Stimulated activated CD4-positive, alpha-beta T cell treated with anti-CD3 and anti-CD28 coated beads, Interleukin-4, amount 100 ng/mL, for 4 hours (primary cell): ENCODE results near the gene PHF12.
"Not testable (repeated sequence)": the region's sequence is repeated elsewhere in the genome, so short reads cannot be mapped to it uniquely, and the experiment has no call there.

Source experiments
- DNase-seq, 2 experiments: peaks; one replicate each; pipeline ENCODE4 v3.0.0-alpha.2; 2020

The PHF12 gene

DNA sequence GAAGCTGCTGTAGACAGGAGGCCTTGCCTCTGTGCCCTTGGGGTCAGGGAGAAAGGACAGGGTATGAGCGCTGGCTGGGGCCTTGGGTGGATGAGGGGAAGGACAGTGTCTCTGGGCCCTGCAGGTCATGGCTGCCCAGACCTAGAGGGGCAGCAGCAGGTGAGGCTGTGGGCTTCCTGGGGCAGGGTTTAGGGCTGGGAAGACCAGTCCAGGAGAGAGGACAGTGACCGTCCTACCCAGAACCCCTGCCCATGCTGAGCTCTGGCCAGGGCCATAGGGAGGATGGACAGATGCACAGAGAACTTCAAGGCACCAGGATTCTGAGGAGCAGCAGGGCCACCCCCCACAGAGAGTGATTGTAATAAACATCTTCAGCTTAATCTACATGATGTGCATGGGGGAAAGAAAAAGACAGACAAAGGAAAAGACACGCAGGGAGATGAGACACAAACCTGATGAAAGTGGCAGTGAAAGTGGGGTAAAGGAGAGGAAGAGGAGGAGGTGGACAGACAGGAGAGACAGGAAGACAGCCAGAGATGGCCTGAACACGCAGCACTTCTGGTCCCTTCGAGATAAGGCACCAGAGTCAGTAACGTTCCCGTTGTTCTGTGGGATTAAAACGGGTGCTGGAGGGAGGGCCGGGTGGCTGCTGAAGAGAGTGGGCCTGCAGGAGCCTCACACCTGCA lies 71.3 kb downstream of the PHF12 start:
- DNase-seq, result no peak

- DNase-seq, result no peak
Measured at GRCh38 chr17:28878981-28879380, 72.3 kb downstream of the PHF12 start.

DNA sequence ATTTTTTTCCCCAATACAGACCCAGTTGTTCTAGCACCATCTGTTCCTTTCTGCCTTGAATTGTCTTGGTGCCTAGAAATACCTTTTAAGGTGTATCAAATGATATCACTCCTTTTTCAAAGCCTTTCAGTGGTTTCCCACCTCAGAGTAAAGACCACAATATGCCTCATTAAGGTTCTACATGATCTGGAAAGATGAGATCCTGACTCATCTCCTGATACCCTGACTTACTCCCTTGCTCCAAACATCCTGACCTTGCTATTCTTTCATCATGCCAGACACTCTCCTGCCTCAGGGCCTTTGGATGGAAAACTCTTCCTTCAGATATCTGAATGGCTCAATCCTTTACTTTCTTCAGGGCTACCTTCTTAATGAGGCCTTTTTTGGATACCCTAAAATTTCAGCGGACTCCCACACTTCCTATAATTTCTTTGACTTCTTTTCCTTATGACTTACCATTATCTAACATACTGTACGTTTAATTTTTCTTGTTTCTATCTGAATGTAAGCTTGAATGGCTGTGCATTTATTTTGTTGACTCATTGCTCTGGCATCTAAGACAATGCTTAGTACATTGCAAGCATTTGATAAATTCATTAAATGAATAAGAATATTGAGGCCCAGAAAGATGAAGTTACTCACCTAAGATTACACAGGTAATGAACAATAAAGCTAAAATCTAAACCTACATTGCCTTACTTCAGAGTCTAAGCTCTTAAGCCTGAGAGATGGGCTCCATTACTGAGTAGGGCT lies 73.0 kb downstream of the PHF12 start:
- no peak for DNase-seq

GRCh38 chr17:28877150-28877711 lies 74.1 kb downstream of the PHF12 start:
- DNase-seq, result not testable (repeated sequence)

DNA sequence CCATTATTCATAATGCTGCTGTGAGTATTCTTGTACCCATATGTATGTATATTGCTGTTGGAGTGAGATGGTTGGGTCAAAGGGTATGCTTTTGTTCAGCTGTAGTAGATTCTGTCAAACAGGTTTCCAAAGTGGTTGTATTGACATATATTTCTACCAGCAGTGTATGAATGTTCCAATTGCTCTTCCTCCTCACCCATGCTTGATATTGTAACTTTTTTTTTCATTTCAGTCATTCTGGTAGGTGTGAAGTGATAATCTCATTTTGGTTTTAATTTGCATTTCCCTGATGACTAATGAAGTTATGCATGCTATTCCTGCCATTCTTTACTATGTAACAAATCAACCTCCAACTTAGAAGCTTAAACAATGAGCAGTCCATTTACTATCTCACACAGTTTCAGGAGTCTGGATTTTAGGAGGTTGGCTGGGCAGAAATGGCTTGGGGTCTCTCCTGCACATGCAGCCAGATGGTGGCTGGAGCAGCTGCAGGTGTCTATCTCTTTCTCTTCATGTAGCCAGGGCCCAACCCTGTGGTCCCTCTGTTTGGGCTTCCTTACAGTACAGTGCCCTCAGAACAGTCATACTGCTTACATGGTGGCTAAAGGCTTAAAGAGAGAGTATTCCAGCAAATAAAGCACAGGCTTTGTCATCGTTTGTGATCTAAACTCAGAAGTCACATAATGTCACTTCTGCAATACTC lies 75.3 kb downstream of the PHF12 start:
- DNase-seq, result no peak

DNA sequence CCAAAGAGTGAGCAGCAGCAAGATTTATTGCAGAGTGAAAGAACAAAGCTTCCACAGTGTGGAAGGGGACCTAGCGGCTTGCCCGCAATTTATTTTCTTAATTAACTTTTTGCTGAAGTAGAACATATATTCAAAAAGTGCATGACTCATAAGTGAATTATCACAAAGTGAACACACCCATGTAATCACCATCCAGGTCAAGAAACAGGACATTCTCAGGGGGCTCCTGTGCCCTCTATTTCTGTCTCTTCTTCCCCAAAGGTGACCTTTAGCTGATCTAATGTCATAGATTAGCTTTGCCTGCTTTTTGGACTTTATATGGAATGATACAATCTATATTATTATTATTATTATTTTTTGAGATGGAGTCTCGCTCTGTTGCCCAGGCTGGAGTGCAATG lies 76.6 kb downstream of the PHF12 start:
- DNase-seq, result no peak

DNA sequence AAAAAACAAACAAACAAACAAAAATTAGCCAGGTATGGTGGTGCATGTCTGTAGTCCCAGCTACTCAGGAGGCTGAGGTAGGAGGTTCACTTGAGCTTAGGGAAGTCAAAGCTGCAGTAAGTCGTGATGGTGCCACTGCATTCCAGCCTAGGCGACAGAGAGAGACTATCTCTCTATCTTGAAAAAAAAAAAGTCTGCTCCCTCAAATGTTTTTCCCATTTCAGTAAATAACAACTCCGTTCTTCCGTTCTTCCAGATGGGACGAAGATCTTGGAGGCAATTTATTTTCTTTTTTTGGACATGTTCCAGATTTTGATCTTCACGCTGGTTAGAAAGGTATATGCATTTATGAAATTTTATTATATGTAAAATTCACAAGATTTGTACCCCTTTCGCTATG lies 77.5 kb downstream of the PHF12 start:
- DNase-seq, result no peak

DNA sequence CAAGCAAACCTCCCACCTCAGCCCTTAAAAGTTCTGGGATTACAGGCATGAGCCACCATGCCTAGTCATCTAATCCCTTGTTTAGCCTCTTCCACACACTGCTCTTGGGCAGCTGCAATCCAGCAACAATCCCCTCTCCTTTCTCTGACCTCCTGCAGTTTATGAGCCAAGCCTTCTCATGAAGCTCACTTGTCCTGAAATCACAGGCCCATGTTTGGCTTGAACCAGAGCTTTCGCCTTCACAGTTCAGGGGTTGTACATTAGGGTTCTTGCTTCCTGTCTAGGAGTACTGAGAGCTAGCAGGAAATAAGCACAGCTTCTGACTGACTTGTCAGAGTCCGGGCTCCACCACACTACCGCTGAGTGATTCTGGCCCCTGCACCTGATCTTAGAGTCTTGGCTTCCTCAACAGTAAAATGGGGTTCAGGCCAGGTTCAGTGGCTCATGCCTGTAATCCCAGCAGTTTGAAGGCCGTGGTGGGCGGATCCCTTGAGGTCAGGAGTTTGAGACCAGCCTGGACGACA lies 80.2 kb downstream of the PHF12 start:
- DNase-seq, result peak in 1 of 2 experiments; percentile 7

GRCh38 chr17:28867276-28867675 lies 84.0 kb downstream of the PHF12 start:
- DNase-seq, result no peak

GRCh38 chr17:28865946-28866752 lies 85.2 kb downstream of the PHF12 start:
- DNase-seq, result no peak

GRCh38 chr17:28864991-28865849 lies 86.1 kb downstream of the PHF12 start:
- no peak for DNase-seq

DNA sequence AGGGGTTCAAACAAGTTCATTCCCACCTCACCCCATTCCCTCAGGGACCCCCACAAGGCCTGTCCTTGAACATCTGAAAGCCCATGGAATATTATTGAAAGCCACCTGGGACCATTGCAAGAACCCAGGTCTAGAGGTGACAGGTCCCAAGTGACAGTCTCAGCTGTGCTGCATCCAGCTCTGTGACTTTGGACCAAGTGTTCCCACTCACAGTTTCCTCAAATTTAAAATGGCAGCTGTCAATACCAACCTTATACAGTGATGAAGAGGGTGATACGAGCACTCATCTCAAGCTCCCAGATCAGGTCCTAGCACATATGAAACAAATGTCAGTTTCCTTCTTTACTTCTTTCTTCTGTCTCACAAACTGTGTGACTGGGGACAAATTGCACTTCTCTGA lies 87.4 kb downstream of the PHF12 start:
- no peak for DNase-seq

- no peak for DNase-seq
Measured at GRCh38 chr17:28862561-28862960, 88.8 kb downstream of the PHF12 start.

GRCh38 chr17:28861393-28862203 lies 89.7 kb downstream of the PHF12 start:
- no peak for DNase-seq

DNA sequence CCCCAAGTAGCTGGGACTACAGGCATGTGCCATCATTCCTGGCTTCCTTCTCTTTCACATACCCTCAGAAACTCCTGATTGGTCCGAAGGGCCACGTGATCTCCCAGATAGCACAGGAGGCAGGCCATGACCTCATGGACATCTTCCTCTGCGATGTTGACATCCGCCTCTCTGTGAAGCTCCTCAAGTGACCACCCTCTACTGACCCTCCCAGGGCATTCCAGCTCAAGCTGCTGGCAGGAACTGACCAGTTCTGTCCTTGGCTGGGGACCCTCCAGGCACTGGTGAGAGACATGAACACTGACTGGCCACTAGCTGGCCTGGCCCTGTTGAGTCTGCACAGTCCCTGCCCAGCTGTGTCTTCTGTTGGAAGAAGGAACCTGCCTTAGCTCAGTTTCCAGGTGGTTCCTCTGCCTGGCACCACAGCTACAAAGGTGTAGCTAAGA lies 90.9 kb downstream of the PHF12 start:
- no peak for DNase-seq

GRCh38 chr17:28858801-28859355 lies 92.4 kb downstream of the PHF12 start:
- DNase-seq, result no peak

- DNase-seq, result no peak
Measured at GRCh38 chr17:28857905-28858800, 93.2 kb downstream of the PHF12 start.

DNA sequence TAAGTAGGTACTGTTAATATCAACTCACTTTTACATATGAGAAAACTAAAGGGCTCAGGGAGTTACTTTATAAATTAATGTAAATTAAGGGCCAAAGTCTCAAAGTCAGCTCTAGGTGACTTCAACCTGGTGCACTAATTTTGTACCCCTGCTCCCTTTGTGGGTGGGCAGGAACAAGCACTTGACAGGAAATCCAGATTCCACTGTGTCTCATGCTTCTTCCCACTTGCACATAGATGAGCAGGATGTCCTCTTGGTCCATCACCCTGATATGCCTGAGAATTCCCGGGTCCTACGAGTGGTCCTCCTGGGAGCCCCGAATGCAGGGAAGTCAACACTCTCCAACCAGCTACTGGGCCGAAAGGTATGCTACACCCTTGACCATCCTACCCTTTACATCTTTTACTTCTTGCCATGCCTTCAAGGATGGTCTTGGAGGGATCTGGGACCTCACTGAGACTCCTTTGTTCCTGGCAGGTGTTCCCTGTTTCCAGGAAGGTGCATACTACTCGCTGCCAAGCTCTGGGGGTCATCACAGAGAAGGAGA lies 95.2 kb downstream of the PHF12 start:
- DNase-seq, result no peak

GRCh38 chr17:28855336-28855679 lies 96.0 kb downstream of the PHF12 start:
- no peak for DNase-seq
